ENCODE data around the gene MITF.

- TF ChIP-seq POLR2A (IDR thresholded peaks at IDR 0.05; ENCODE audit: low read depth, low read length) (no peak), POLR2AphosphoS5 (IDR thresholded peaks at IDR 0.05; ENCODE audit: low read depth, low read length) (no peak), TAF1 (IDR thresholded peaks at IDR 0.05; ENCODE audit: borderline replicate concordance, low read depth, low read length) (no peak)
These were observed 68.4 kb downstream of the MITF start for GRCh38 chr3:69807674-69808073.
